ENCODE measurements around the gene IGFBP4.

GRCh38 chr17:40416671-40417070, 26.6 kb upstream of the IGFBP4 start:
- TF ChIP-seq SUZ12 (IDR thresholded peaks at IDR 0.05) (no peak), BHLHE40 (IDR thresholded peaks at IDR 0.05; ENCODE audit: borderline replicate concordance) (no peak), TARDBP (IDR thresholded peaks at IDR 0.05) (no peak), PKNOX1 (IDR thresholded peaks at IDR 0.05) (no peak), CTBP1 (IDR thresholded peaks at IDR 0.05; ENCODE audit: borderline replicate concordance) (no peak), SP1 (IDR thresholded peaks at IDR 0.05) (no peak), ARNT (IDR thresholded peaks at IDR 0.05) (no peak), ELF4 (IDR thresholded peaks at IDR 0.05) (no peak), HDGF (IDR thresholded peaks at IDR 0.05; ENCODE audit: borderline replicate concordance) (no peak), FOXA1 (IDR thresholded peaks at IDR 0.05) (no peak), L3MBTL2 (conservative IDR thresholded peaks at IDR 0.05) (no peak)

Measured in HEK293T (cell line).